ENCODE data around the gene DNALI1. TPM values are rescaled to one million over a fixed set of nuclear protein-coding genes. Genes with fewer than 3 reads are reported as not detected.

DNALI1 gene
- total and polyA plus RNA-seq, 2 donors (not counting 3 experiments of a cell fraction or from before 2014, with no cell fraction given): 5.2 to 8.1 TPM

DNA sequence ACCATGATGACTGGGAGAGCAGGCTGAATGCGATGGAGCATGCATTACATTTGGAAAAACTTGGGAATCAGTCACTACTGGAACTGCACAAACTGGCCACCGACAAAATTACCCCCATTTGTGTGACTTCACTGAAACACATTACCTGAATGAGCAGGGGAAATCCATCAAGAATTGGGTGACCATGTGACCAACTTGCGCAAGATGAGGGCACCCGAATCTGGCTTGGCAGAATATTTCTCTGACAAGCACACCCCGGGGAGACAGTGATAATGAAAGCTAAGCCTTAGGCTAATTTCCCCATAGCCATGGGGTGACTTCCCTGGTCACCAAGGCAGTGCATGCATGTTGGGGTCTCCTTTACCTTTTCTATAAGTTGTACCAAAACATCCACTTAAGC is 11.7 kb upstream of the DNALI1 start:
- no peak overlapping the region for H3K4me3 ChIP-seq (replicated peaks in 1 of 3; ENCODE audit: insufficient read depth in 1 of 3, low read depth in 1 of 3, low read length in 3 of 3)
- no peaks in the 10 kb centered on the region for H3K9me1 ChIP-seq (replicated peaks; ENCODE audit: control insufficient read depth, extremely low read depth, insufficient read depth, low read length)
- peaks cover 7% of the 10 kb centered on the region for H3K79me2 ChIP-seq (ENCODE audit: control insufficient read depth, insufficient read depth, low read length)
- no peaks in the 10 kb centered on the region for H3K9me3 ChIP-seq (replicated peaks; ENCODE audit: control insufficient read depth, insufficient read depth, low read length)
- peaks cover 8 to 16% of the 10 kb centered on the region in 2 experiments for H3K36me3 ChIP-seq (ENCODE audit: control insufficient read depth in 2 of 2, extremely low read depth in 1 of 2, insufficient read depth in 2 of 2, low read length in 2 of 2)
- H2AFZ ChIP-seq (ENCODE audit: low read depth, low read length): no peak overlapping the region
- FAIRE-seq (no peak), DNase-seq (ENCODE audit: low read depth, low spot score) (no peak)
- H3K9ac ChIP-seq (replicated peaks; ENCODE audit: extremely low read depth, insufficient read depth, low read length): no peak overlapping the region
- ChIA-PET POLR2A (no interaction called here), CTCF (interaction anchor here (1.2 kb wide), 1 partner anchor 31 kb away, joined by 3 read pairs; no protein-coding TSS in a partner anchor)
- dilution Hi-C loops (cut with MboI; ENCODE audit: extremely low pct_ligation_motif_present, low sequenced_read_pairs): no loop called here
- H4K20me1 ChIP-seq (replicated peaks; ENCODE audit: control insufficient read depth, extremely low read depth, insufficient read depth, low read length): no peaks in the 10 kb centered on the region
- TF ChIP-seq POLR2A (IDR thresholded peaks at IDR 0.05; ENCODE audit: low read depth, low read length): no peak
- no peak for TF ChIP-seq JUN (IDR thresholded peaks at IDR 0.05; ENCODE audit: borderline replicate concordance, insufficient read depth, insufficient read length, low read depth)
- no peak for TF ChIP-seq GATA2 (IDR thresholded peaks at IDR 0.05; ENCODE audit: insufficient read depth, insufficient read length, low read depth, low read length)
- TF ChIP-seq, protein P1, sequence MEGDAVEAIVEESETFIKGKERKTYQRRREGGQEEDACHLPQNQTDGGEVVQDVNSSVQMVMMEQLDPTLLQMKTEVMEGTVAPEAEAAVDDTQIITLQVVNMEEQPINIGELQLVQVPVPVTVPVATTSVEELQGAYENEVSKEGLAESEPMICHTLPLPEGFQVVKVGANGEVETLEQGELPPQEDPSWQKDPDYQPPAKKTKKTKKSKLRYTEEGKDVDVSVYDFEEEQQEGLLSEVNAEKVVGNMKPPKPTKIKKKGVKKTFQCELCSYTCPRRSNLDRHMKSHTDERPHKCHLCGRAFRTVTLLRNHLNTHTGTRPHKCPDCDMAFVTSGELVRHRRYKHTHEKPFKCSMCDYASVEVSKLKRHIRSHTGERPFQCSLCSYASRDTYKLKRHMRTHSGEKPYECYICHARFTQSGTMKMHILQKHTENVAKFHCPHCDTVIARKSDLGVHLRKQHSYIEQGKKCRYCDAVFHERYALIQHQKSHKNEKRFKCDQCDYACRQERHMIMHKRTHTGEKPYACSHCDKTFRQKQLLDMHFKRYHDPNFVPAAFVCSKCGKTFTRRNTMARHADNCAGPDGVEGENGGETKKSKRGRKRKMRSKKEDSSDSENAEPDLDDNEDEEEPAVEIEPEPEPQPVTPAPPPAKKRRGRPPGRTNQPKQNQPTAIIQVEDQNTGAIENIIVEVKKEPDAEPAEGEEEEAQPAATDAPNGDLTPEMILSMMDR (IDR thresholded peaks at IDR 0.05; ENCODE audit: extremely low read depth in 1 of 2, insufficient read depth in 1 of 2, low read depth in 1 of 2, low read length in 2 of 2): no peak
- TF ChIP-seq MYC (IDR thresholded peaks at IDR 0.05; ENCODE audit: low read depth, low read length): no peak
- TF ChIP-seq FOS (IDR thresholded peaks at IDR 0.05; ENCODE audit: borderline replicate concordance, insufficient read depth, low read length): no peak
- TF ChIP-seq POLR2AphosphoS5 (IDR thresholded peaks at IDR 0.05; ENCODE audit: insufficient read depth, low read depth, low read length): no peak
- TF ChIP-seq EZH2 (IDR thresholded peaks at IDR 0.05; ENCODE audit: borderline replicate concordance, low read depth, low read length, severe bottlenecking): no peak
- TF ChIP-seq, protein P2, sequence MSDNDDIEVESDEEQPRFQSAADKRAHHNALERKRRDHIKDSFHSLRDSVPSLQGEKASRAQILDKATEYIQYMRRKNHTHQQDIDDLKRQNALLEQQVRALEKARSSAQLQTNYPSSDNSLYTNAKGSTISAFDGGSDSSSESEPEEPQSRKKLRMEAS (IDR thresholded peaks at IDR 0.05; ENCODE audit: insufficient read depth, insufficient read length): no peak
- no peaks in the 10 kb centered on the region for H3K27me3 ChIP-seq (ENCODE audit: control insufficient read depth in 2 of 2, insufficient read depth in 2 of 2, low read length in 2 of 2)
- no peak overlapping the region for H3K27ac ChIP-seq (ENCODE audit: insufficient read depth, low read depth, low read length)
- no TSS peak for BruUV-seq (replicated peaks)
- intact Hi-C loops (cut with micrococcal nuclease): no loop called here
- H3K4me2 ChIP-seq (ENCODE audit: insufficient read depth, low read length): no peak overlapping the region
- H3K4me1 ChIP-seq (ENCODE audit: control insufficient read depth, extremely low read depth, insufficient read depth, low read length): no peaks in the 10 kb centered on the region
